Neuronal stem cell (in vitro differentiated cells): Measurements from ENCODE around the gene ADAMTSL5.

Experiments
- DNase-seq: peaks from one replicate; pipeline ENCODE4 v3.0.0-alpha.2; 2013; ENCODE audit warnings: low spot score
- H2AFZ ChIP-seq: one replicate; pipeline ENCODE4 v1.6.1; 2013; ENCODE audit warnings: mild to moderate bottlenecking, low read length, inconsistent platforms
- H2AK5ac ChIP-seq: 2 replicates; pipeline ENCODE4 v1.6.1; 2013; ENCODE audit warnings: low read depth, mild to moderate bottlenecking, inconsistent platforms, low read length, moderate library complexity, mixed read lengths
- H2BK120ac ChIP-seq: 2 replicates; pipeline ENCODE4 v1.6.1; 2013; ENCODE audit warnings: low read depth, mild to moderate bottlenecking, inconsistent platforms, low read length, moderate library complexity, mixed read lengths
- H2BK12ac ChIP-seq: one replicate; pipeline ENCODE4 v1.6.1; 2013; ENCODE audit warnings: low read length, inconsistent platforms
- H2BK15ac ChIP-seq: 2 replicates; pipeline ENCODE4 v1.6.1; 2013; ENCODE audit warnings: mild to moderate bottlenecking, low read length, inconsistent platforms, mixed read lengths
- H2BK5ac ChIP-seq: one replicate; pipeline ENCODE4 v1.6.1; 2013; ENCODE audit warnings: inconsistent platforms, mild to moderate bottlenecking, low read length, moderate library complexity
- H3K14ac ChIP-seq: one replicate; pipeline ENCODE4 v1.6.1; 2013; ENCODE audit warnings: low read length, inconsistent platforms
- H3K18ac ChIP-seq: 2 replicates; pipeline ENCODE4 v1.6.1; 2013; ENCODE audit warnings: low read length, inconsistent platforms
- H3K23ac ChIP-seq: 2 replicates; pipeline ENCODE4 v1.6.1; 2013; ENCODE audit warnings: low read depth, mild to moderate bottlenecking, mixed read lengths, low read length, inconsistent platforms; ENCODE audit not compliant: poor library complexity
- H3K27ac ChIP-seq: replicated peaks from 3 replicates; pipeline ENCODE4 v1.5.1; 2013; ENCODE audit warnings: low read length, inconsistent platforms
- H3K27me3 ChIP-seq, 3 experiments: 2 replicates each; pipeline ENCODE4 v1.6.1; 2013; ENCODE audit warnings: low read length in 3 of 3, mild to moderate bottlenecking in 2 of 3, inconsistent platforms in 1 of 3, low read depth in 1 of 3, mixed read lengths in 1 of 3, moderate library complexity in 1 of 3; ENCODE audit not compliant: control insufficient read depth in 3 of 3, insufficient read depth in 3 of 3
- H3K36me3 ChIP-seq, 2 donors: replicated peaks in 1 of 2; 2 replicates each; pipeline ENCODE4 v1.6.1; 2013; ENCODE audit warnings: low read length in 2 of 2; ENCODE audit not compliant: control insufficient read depth in 2 of 2, insufficient read depth in 2 of 2
- H3K4ac ChIP-seq: 2 replicates; pipeline ENCODE4 v1.6.1; 2013; ENCODE audit warnings: inconsistent platforms, mild to moderate bottlenecking, low read length, moderate library complexity
- H3K4me1 ChIP-seq, 2 donors: 1 replicate in 1 of 2; 2 replicates in 1 of 2; pipeline ENCODE4 v1.6.1; 2013; ENCODE audit warnings: low read length in 2 of 2, low read depth in 1 of 2; ENCODE audit not compliant: control insufficient read depth in 2 of 2, insufficient read depth in 1 of 2
- H3K4me2 ChIP-seq: one replicate; pipeline ENCODE4 v1.6.1; 2013; ENCODE audit warnings: mild to moderate bottlenecking, low read length, inconsistent platforms; ENCODE audit not compliant: insufficient read depth, poor library complexity, severe bottlenecking
- H3K4me3 ChIP-seq, 2 donors: 2 replicates each; pipeline ENCODE4 v1.5.1; 2013; ENCODE audit warnings: low read length in 2 of 2, mild to moderate bottlenecking in 2 of 2, inconsistent platforms in 1 of 2, moderate library complexity in 1 of 2
- H3K79me1 ChIP-seq: one replicate; pipeline ENCODE4 v1.6.1; 2013; ENCODE audit warnings: low read depth, mild to moderate bottlenecking, inconsistent platforms, low read length, moderate library complexity
- H3K9ac ChIP-seq: one replicate; pipeline ENCODE4 v1.6.1; 2013; ENCODE audit warnings: mild to moderate bottlenecking, low read depth, low read length, inconsistent platforms; ENCODE audit not compliant: poor library complexity
- H3K9me3 ChIP-seq, 2 donors: replicated peaks in 1 of 2; 2 replicates each; pipeline versions ENCODE3 to v1.6.1; 2013; ENCODE audit warnings: low read length in 2 of 2, mild to moderate bottlenecking in 2 of 2, inconsistent platforms in 1 of 2, low read depth in 1 of 2, mixed read lengths in 1 of 2, moderate library complexity in 1 of 2; ENCODE audit not compliant: control insufficient read depth in 2 of 2, insufficient read depth in 1 of 2
- H4K8ac ChIP-seq: one replicate; pipeline ENCODE4 v1.6.1; 2013; ENCODE audit warnings: low read depth, mild to moderate bottlenecking, inconsistent platforms, low read length, moderate library complexity
- H4K91ac ChIP-seq: one replicate; pipeline ENCODE4 v1.6.1; 2013; ENCODE audit warnings: low read length, low read depth, mild to moderate bottlenecking, inconsistent platforms; ENCODE audit not compliant: poor library complexity
- WGBS, 2 donors: extraction: QIAGEN DNeasy Blood & Tissue Kit; methylation state at CpG; one replicate each; pipeline ENCODE4 v1.1.7; 2013; ENCODE audit warnings: missing lambda C conversion rate in 2 of 2, mixed read lengths in 1 of 2; ENCODE audit not compliant: insufficient read length in 2 of 2, insufficient replicate concordance in 1 of 2; ENCODE audit errors: extremely low coverage in 2 of 2; 5-methylcytosine and 5-hydroxymethylcytosine counted together

Gene ADAMTSL5

GRCh38 chr19:1467490-1468273 is 45.1 kb downstream of the ADAMTSL5 start:
- no peak overlapping the region for H2BK120ac ChIP-seq
- peak overlapping the region; percentile 90 for H2AK5ac ChIP-seq
- peak overlapping the region; percentile 21 for H3K14ac ChIP-seq
- H3K79me1 ChIP-seq: peaks cover 26% of the 10 kb centered on the region
- peak overlapping the region; percentile 91 for H3K23ac ChIP-seq
- peak overlapping the region; percentile 24 for H2BK5ac ChIP-seq
- no peak overlapping the region for H2BK12ac ChIP-seq
- peak overlapping the region; percentile 60 for H3K9ac ChIP-seq
- WGBS, 2 donors: no CpG with 5 or more reads among the region's 92 CpGs
- peak overlapping the region; percentile 40 for H3K4me2 ChIP-seq
- peaks cover 1 to 61% of the 10 kb centered on the region in 2 donors for H3K36me3 ChIP-seq
- peak overlapping the region; percentile 94 for H3K18ac ChIP-seq
- no peak overlapping the region for H4K91ac ChIP-seq
- peak overlapping the region; percentile 17 for H4K8ac ChIP-seq
- no peak for DNase-seq
- H3K4me3 ChIP-seq: no peak overlapping the region
- H3K27me3 ChIP-seq: peaks cover 0 to 72% (median 50%) of the 10 kb centered on the region in 3 experiments
- H2AFZ ChIP-seq: no peak overlapping the region
- H3K4me1 ChIP-seq: peaks cover 0 to 27% of the 10 kb centered on the region in 2 donors
- peaks cover 0 to 11% of the 10 kb centered on the region in 2 donors for H3K9me3 ChIP-seq
- H3K4ac ChIP-seq: no peak overlapping the region
- H2BK15ac ChIP-seq: peak overlapping the region; percentile 75
- H3K27ac ChIP-seq: no peak overlapping the region

DNA sequence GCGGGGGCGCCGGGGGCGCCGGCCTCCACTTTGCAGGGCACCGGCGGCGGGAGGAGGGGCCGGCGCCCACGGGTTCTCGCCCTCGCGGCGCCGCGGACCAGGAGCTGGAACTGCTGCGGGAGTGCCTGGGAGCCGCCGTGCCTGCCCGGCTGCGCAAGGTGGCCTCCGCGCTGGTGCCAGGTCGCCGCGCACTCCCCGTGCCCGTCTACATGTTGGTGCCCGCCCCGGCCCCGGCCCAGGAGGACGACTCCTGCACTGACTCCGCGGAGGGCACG is 45.7 kb downstream of the ADAMTSL5 start:
- no peak overlapping the region for H3K4me3 ChIP-seq
- peak overlapping the region; percentile 89 for H3K14ac ChIP-seq

GRCh38 chr19:1466461-1467214 is 46.2 kb downstream of the ADAMTSL5 start:
- peaks cover 0 to 63% (median 50%) of the 10 kb centered on the region in 3 experiments for H3K27me3 ChIP-seq

More for the DNA sequence above, 45.7 kb downstream of the ADAMTSL5 start:
- Histone ChIP-seq H3K18ac (peak overlapping the region; percentile 94), H2AK5ac (peak overlapping the region; percentile 75), H2BK12ac (no peak overlapping the region), H2AFZ (no peak overlapping the region), H2BK120ac (no peak overlapping the region), H3K36me3 (peaks cover 1 to 61% of the 10 kb centered on the region in 2 donors), H3K9ac (peak overlapping the region; percentile 44), H3K23ac (peak overlapping the region; percentile 93), H3K9me3 (peaks cover 0 to 11% of the 10 kb centered on the region in 2 donors), H2BK15ac (peak overlapping the region; percentile 75), H3K27ac (no peak overlapping the region), H3K79me1 (peaks cover 25% of the 10 kb centered on the region), H3K4me2 (peak overlapping the region; percentile 40), H3K4ac (no peak overlapping the region), H2BK5ac (no peak overlapping the region), H4K91ac (no peak overlapping the region), H3K4me1 (peaks cover 0 to 25% of the 10 kb centered on the region in 2 donors), H3K27me3 (peaks cover 0 to 67% (median 50%) of the 10 kb centered on the region in 3 experiments), H4K8ac (no peak overlapping the region)
- no peak for DNase-seq
- WGBS, 2 donors: no CpG with 5 or more reads among the region's 36 CpGs

GRCh38 chr19:1466018-1466460 is 46.8 kb downstream of the ADAMTSL5 start:
- H3K36me3 ChIP-seq: peaks cover 4 to 63% of the 10 kb centered on the region in 2 donors
- H3K79me1 ChIP-seq: peaks cover 23% of the 10 kb centered on the region
- no peak overlapping the region for H3K4ac ChIP-seq
- H2BK12ac ChIP-seq: no peak overlapping the region
- no peak overlapping the region for H2AFZ ChIP-seq
- H3K4me1 ChIP-seq: peaks cover 0 to 16% of the 10 kb centered on the region in 2 donors
- WGBS, 2 donors: no CpG with 5 or more reads among the region's 41 CpGs
- H3K18ac ChIP-seq: peak overlapping the region; percentile 71
- H3K9ac ChIP-seq: peak overlapping the region; percentile 4
- no peak overlapping the region for H2BK15ac ChIP-seq
- DNase-seq: no peak
- peaks cover 0 to 59% (median 50%) of the 10 kb centered on the region in 3 experiments for H3K27me3 ChIP-seq
- peak overlapping the region; percentile 55 for H3K23ac ChIP-seq
- no peak overlapping the region for H2BK120ac ChIP-seq
- no peak overlapping the region for H4K8ac ChIP-seq
- H2BK5ac ChIP-seq: no peak overlapping the region
- peak overlapping the region; percentile 89 for H3K14ac ChIP-seq
- H3K27ac ChIP-seq: no peak overlapping the region
- peaks cover 0 to 11% of the 10 kb centered on the region in 2 donors for H3K9me3 ChIP-seq
- no peak overlapping the region for H4K91ac ChIP-seq
- H3K4me2 ChIP-seq: no peak overlapping the region
- no peak overlapping the region for H3K4me3 ChIP-seq
- H2AK5ac ChIP-seq: peak overlapping the region; percentile 81

More at GRCh38 chr19:1466461-1467214, 46.2 kb downstream of the ADAMTSL5 start:
- Histone ChIP-seq H2BK5ac (no peak overlapping the region), H3K9ac (peak overlapping the region; percentile 78), H3K4me2 (peak overlapping the region; percentile 40), H2BK120ac (no peak overlapping the region), H3K9me3 (peaks cover 0 to 11% of the 10 kb centered on the region in 2 donors), H3K79me1 (peaks cover 23% of the 10 kb centered on the region), H3K4ac (peak overlapping the region; percentile 66), H3K27ac (no peak overlapping the region), H3K18ac (peak overlapping the region; percentile 94), H3K23ac (peak overlapping the region; percentile 93), H2AFZ (no peak overlapping the region), H4K91ac (no peak overlapping the region), H2BK12ac (no peak overlapping the region), H3K14ac (peak overlapping the region; percentile 89), H4K8ac (peak overlapping the region; percentile 43), H2BK15ac (peak overlapping the region; percentile 75), H3K4me3 (peak overlapping the region in 1 of 2 donors; percentile 20), H2AK5ac (peak overlapping the region; percentile 81), H3K4me1 (peaks cover 0 to 22% of the 10 kb centered on the region in 2 donors), H3K36me3 (peaks cover 4 to 61% of the 10 kb centered on the region in 2 donors)
- DNase-seq: no peak
- no CpG with 5 or more reads among the region's 70 CpGs for WGBS, 2 donors
